NCI-H2227 treated with DMSO at 0.1 percent for 48 hours (cell line): ENCODE measurements around the gene USHBP1.
A peak's percentile ranks its signal among the peaks of the same experiment; 100 is the strongest.

ENCODE experiments used
- DNase-seq: peaks from one replicate; lab custom pipeline; 2025; lab: John Stamatoyannopoulos, UW

USHBP1 gene

DNA sequence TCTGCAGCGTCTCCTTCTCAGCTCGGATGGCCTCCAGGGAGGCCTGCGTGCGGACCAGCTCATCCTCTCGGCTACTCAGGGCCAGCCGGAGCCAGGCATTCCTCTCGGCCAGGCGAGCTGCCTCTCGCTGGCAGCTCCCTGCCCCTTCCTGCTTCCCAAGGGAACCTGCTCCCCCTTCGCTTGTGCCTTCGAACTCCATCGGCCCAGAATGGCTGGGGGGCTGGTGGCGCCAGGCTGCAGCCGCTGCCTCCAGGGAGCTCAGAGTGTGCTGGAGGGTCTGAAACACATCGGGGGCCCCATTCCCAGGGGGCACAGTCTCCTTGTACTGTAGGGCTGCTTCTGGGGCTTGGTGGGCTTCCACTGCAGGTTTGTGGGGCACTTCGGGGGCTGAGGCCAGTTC, 2.0 kb downstream of the USHBP1 start:
- no peak for DNase-seq

DNA sequence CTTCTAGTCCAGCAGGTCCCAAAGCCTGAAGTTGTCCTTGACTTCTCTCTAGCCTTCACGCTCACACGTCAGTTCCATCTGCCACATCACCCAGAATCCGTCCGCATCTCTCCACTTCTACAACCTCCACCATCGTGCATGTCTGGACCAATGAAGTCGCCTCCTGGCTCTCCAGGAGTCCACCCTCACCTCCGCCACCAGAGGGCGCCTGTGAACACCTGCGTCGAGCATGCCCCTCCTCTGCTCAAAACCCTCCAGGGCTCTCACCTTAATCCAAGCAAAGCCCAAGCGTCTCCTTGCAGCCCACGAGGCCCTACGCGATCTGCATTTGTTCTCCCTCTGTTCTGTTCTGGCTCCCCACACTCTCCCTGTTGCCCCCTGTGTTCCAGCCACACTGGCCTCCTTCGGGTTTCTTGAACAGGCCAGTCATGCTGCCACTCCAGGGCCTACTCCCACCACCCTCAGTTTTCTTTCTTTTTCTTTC, 3.7 kb downstream of the USHBP1 start:
- DNase-seq = no peak

DNA sequence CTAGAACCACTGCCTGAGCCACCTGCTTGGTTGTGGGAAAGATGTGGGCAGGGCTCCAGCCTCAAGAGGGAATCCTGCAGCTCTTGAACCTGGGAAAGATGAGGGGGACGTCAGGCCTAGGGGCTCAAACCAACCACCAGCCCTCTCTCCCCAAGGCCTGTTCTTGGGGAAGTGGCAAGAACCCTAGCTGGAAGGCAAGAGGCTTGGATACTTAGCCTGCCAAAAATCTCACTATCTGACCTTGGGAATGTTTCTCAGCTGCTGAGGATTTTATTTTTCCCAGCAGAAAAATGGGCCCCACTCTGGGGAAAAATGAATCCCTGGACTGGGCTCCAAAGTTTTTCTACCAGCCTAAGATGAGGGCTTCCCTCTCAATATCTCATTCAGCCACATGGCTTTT, 4.6 kb downstream of the USHBP1 start:
- DNase-seq = no peak

DNA sequence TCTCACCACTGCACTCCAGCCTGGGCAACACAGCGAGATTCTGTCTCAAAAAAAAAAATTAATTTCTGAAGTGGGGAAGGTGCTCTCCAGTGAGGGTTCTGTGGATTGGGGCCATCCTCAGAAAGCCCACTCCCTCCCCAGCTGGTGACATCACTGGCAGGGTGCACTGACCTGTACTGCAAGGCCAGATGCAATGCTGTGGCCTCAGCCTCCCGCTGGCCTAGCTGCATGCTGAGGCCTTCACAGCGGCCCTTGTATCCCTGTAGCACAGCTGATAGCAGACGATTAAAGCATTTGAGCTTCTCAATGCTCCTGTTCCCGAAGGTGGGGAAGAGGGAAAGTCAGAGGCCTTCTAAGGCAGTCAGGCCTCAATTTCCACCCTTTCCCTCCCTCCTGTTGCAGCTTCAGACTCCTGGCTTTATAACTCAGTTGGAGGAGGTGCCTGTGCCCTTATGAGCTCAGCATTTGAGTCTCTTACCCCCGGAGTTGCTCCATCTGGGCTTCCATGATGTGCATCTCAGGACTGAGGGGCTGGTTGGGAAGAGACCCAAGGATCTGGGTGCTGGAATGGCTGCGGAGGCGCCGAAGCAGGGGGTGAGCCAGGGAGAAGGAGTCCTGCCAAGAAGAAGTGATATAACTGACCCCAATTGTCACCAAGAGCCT, 5.3 kb downstream of the USHBP1 start:
- DNase-seq = no peak

DNA sequence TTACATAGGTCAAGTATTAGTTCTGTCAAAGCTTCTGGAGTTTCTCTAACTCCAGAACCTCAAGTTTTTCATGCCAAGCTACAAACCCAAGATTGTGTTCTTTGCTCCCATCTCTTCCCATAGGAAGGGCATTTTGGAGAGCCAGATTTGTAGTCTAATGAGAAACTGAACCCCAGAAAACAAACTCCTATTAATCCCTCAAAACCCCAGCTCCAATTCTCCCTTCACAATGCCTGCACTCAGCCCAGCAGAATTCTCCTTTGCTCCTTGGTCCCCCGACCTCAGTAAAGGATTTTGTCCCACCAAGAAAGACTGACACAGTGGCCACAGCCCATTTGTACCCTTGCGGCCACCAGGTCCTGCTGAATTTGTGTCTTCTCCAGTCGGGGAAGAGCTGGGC, 8.4 kb downstream of the USHBP1 start:
- no peak for DNase-seq

DNA sequence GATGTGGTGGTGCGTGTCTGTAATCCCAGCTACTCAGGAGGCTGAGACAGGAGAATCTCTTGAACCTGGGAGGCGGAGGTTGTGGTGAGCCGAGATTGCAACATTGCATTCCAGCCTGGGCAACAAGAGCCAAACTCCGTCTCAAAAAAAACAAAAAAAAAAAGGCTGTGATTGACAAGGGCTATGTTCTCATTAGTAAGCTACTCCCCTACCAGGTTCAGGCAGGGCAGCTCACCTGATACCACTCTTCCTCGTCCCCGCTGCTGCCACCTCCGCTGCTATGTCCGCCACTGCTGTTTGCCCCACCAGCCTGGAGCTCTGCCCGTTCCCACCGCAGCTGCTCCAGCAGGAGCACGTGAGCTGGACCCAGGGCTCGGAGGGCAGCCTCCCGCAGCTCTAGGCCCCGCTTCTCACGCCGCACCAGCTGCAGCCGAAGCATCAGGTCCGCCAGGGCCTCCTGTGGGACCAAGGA, 9.4 kb downstream of the USHBP1 start:
- peak; percentile 30 for DNase-seq

DNA sequence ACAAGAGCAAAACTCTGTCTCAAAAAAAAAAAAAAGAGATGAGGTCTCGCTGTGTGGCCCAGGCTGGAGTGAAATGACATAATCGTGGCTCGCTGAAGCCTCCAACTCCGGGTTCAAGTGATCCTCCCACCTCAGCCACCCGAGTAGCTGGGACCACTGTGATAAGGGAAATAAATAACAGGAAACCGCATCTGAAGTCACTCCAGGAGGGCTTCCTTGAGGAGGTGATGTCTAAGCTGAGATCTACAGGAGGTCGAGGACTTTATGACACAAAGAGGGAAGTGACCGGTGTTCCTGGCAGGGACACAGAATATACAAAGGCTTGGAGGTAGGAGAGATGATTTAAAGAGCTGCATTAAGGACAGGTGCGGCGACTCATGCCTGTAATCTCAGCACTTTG, 9.9 kb downstream of the USHBP1 start:
- no peak for DNase-seq

DNA sequence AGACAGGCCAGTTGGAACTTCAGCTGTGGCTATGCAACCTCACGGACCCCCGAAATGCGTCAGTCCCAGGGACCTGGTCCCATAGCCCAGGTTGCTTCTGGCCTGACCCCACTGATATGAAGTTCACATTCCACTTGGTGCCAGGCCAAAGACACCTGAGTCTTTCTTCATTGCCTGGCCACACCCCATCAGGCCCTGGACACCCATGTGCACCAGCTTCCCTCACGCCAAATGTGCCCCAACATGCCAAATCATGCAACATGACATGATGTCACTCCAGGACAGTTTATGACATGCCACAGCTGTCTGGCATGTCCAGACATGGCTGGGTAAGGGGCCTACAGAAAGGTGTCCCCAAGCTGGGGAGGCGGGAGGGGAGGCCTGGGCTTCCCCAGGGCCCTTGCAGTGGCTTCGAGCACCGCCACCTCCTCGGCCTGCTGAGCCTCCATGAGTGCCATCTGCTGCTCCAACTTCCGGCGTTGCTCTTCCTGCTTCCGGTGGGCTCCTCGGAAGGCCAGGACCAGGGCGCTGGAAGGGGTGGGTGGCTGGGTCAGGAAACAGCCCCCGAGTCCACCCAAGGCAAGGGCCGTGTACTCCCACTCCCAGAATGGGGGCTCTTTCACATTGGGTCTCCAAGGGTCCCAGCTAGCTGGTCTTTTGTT, 14.5 kb downstream of the USHBP1 start:
- DNase-seq = no peak

DNA sequence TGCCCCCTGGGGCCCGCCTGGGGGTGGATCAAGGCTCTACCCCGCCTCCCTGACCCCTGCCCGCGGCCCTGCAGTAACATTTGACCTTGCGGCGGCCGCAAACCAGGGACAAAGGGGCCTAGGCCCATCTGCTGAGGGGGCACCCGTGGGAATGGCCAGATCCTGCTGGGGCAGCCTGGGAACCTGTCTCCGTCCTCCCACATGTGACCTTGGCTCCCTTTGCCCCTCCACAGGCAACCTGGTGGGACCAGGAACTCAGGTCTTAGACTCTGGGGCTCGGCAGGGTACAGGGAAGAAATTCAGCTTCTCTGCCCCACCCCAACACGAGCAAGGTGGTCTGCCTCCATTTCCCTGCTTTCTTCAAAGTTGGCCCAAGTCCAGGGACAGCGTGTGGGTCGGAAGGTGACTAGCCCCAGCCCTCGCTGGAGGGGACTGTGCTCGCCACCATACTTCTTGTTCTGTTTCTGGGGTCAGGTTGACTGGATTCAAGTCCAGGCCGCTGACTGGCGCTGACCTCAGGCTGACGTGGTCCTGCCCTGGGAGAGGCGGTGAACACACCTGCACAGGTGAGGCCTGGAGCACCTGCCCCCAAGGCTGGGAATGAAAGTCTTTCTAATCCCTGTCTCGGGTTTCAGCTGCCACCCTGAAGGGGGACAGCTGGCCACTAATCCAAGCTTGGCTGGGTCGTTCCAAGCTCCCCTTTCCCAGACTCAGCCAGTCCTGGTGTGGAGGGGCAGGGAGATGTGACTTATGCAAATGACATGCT, 16.4 kb downstream of the USHBP1 start:
- no peak for DNase-seq

DNA sequence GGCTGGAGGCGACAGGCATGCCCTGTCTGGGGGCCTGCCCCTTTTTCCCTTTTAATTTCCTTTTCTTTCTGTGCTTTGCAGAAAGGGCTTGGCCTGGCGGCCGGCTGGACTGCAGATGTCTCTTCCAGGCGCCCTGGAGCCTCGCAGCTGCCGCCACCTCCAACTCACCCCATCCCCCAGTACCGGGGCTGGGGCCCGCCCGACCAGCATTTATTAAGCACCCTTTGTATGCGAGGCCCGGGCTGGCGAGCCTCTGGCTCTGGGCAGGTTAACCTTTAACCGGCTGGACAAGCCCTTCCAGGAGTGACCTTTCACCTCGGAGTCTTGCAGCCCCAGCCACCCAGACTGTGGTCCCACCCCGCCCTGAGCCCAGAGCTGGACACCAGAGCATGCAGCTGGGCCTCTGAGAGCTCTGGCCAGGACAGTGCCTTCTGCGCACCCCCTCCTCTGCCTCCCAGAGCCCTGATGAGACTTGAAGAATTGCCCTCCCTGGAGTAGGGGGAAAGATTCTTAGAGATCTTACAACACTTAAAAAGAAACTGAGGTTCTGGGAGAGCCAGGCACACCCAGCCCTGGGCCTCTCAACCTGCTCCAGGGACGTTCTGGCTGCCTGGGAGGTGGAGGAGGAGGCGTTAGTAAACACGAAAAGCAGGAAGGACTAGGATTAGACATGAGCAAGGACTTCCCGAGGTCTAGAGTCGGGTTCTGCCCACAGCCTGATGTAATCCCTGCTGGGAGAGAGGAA, 17.7 kb downstream of the USHBP1 start:
- DNase-seq = no peak

DNA sequence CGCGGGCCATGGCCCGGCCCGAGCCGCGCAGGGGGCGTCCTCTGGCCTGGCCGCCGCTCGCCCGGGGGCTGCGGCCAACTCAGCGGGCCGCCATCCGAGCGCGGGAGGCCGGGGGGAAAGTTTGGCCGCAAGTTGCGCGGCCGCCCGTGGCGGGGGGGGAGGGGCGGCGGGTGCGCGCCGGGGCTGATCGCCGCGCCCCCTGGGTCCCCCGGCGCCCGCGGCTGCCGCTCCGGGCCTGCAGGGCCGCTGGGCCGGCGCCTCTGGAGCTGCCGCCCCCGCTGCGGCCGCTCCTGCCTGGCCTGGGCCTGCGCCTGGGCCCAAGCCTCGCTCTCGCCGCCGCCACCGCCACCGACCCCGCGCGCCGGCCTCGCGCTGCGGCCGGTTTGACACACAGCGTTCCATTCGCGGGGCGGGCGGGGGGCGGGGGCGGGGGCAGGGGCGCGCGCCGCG, 19.0 kb downstream of the USHBP1 start, which contains the start of gene NR2F6:
Gene NR2F6 (minus strand): TSS at position 385 of the 450 bp plus-strand sequence. CDS start 699 bp downstream, outside the sequence.
- no peak for DNase-seq

DNA sequence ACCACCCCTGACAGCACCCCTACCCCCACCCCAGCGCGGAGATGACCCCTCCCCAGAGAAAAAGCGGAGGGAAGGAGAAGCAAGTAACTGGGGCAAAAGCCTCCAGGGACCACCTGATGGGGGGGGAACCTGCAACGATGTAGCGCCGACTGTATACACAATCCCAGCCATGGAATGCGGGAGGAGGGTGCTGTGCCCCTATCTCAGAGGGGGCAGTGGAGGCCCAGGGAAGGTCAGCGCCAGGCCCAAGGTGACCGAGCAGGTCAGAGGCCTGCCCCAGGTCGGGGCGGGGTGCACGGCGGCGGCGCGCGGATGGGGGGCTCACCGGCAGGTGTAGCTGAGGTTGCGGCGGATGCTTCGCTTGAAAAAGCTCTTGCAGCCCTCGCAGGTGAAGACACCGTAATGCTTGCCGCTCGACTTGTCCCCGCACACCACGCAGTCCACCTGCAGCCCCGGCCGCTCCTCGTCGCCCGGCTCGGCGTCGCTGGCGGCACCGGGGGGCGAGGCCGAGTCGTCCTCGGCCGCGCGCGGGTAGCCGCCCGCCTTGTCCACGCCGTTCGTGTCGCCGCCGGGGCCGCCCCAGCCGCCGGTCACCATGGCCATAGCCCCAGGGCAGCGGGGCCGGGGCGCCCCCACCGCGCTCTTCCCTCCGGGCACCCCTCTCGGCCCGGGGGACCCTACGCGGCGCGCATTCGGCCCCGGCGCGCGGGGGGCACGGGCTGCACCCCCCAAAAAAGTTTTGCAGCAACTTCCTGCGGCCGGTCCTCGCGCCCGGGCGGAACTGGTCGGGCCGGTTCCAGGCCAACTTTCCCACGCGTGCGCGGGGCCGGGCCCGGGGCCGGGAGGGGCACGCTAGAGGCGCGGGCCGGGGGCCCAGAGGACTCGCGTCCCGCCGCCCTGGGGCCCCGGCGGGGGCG, 19.7 kb downstream of the USHBP1 start:
- DNase-seq = no peak

DNA sequence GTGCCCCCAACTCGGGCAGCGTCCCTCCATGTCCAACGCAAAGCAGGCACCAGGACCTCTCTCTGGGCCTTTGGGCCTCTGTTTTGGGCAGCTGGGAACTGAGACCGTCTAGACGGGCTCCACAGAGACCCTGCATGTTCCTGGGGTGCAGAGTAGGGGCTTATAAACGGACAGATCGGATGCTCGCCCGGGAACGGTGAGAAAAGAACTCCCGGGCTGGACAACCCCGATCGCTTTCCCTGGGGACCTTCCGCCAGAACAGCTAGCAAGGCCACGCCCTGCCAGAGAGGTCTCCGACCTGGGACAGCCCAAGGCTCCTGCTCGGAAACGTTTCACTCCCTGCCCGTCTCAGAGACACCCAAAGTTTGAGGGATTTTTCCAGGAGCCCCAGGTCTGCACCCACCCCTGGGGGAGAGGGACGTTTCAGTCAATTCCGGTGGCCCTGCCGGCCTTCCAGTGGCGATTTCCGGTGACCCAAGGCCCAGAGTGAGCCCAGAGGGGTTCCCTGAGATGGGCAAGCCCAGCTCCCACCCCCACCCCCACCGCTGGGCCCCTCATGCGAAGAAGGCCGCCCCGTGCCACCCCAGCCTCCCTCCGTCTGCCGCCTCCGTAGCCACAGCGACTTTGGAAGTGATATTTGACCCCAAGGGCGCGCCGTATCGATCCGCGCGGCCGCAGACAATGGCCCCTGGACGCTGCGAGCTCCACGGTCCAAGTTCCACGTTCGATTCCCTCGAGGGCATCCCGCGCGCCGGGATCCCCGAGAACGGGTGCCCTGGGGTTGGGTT, 20.5 kb downstream of the USHBP1 start:
- no peak for DNase-seq

DNA sequence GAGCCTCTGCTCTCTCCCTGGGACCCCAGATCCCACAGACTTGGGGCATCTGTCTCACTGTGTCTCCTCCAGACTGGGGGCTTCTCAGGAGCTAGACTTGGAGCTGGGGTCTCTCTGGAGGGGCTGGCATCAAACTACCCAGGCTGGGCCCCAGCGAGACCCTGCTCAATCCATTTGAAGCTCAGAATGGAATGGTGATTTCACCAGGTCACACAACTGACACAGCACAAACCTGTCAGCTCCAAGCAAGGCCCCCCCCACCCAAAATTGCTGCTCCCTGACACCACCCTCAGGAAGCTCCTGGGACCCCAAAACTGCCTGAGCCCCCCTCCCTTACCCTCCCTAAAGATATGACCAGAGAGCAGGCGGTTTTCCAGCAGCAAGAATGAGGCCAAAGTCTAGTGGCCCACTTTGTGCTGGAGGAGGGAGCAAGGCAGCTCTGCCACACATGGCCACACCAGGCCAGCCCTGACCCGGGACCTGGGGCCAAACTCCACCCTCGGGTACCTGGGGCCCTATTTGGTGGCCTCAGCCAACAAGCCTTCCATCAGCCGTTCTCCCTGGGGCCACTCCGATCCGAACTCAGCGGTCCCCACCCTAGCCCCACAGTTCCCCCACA, 21.2 kb downstream of the USHBP1 start:
- DNase-seq = no peak

DNA sequence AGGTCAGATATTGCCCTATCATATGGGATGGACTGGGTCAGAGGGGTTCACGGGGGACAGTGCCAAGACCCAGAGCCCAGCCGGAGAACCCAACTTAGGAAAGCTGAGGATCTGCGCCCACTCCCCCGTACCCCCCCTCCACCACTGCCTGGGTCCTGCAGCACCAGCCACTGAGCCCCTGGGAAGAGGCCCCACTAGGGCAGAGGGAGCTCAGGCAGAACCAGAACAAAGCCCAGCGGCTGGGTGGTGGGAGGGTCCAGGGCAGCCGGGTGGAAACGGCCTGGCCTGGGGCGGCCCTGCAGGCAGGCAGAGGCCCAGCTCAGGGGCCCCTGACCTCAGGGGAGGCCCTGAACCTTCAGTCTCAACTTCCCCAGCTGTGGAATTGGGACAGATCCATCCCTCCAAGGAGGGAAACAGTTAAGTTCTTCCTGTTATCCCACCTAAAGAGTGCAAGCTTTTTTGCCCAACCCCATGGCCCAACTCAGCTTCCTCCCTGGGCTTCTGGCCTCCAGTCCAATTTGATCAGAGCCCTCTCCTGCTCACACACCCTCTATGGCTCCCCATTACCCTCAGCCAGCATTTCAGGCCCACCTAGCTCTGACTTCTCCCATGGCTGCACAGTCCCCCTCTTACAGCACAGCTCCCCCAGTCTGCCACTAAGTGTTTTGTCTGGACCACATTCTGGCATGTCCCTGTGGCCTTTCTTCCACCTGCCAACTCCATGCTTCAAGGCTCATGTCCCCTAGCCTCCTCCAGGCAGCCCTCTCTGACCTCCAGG, 21.9 kb downstream of the USHBP1 start:
- no peak for DNase-seq

DNA sequence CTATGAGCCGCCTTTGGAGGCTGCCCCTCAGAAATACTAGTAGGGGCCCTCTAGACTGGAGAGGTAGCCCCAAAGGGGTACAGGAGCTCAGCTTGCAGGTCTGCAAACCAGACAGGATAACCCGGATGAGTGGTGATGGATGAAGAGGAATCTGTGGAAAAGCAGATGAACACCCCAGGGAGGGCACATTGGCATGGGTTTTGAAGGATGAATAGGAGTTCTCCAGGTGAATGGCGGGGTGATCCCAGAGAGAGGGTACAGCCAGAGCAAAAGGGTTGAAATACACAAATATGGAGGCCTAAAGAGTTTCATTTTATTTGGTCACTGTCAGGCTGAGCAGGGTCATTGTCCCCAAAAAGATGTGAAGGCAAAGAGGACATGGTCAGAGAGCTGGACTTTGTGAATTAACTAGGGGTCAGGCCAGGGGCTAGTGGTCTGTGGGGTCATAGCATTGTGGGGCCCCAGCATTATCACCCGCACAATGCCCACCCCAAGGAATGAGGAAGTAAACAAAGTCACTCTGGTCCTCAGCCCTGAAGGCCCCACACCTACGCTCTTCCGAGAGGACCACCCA, 23.6 kb downstream of the USHBP1 start:
- no peak for DNase-seq

DNA sequence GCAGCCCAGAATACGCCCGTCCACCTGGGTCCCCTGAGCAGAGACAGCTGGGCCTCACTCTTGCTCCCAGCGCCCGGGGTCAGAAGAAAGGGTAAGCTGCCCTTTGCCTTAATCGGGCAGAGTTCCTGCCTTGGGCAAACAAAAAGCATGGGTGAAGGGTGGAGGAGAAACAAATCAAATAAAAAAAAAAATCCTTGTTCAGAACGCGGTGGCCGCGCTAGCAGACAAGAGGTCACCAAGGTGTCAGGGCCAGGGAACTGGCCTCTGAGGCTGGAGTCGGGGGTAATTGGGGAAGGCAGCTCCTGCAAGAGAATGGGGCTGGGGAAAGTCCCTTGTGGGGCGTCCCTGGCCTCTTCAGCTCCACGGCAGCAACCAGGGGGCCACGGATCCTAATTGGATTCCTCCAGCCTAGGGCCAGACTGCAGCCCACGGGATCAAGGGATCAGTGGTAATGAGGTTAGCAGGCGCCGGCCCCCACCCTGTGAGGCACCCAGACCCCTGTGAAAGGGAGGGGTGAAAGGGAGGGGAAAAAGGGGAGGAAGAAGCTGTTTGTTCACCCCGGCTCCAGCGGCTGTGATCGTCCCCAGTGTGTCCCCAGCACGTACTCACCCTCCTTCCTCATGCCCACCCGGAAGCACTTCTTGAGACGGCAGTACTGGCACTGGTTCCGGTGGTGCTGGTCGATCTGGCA, 24.3 kb downstream of the USHBP1 start:
- no peak for DNase-seq
